GM19240 (cell line): Measurements from ENCODE around the gene ITPK1.

Source experiments
- DNase-seq: peaks from one replicate; pipeline ENCODE4 v3.0.0; 2011; ENCODE audit warnings: low spot score; ENCODE audit not compliant: insufficient read length

The ITPK1 gene

DNA sequence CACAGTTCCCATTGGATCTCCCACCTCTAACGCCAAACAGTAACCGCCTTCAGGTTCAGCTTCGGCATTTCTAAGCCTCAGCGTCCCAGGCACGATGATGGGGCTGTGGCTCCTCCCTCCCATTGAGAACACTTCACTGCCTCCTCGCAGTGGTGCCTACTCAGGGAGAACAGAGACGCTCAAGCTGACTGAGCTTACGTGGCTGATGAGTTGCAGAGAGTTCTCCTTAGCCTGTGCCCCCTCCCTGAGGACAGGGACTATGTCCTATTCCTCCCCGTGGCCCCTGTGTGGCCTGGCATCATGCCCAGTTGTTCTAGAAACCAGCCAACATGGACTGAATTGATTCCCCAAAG is 87.0 kb downstream of the ITPK1 start:
- no peak for DNase-seq

- DNase-seq = no peak
Observed at GRCh38 chr14:93027810-93028723, 87.7 kb downstream of the ITPK1 start.

GRCh38 chr14:93026339-93026738 is 89.4 kb downstream of the ITPK1 start:
- DNase-seq = no peak

DNA sequence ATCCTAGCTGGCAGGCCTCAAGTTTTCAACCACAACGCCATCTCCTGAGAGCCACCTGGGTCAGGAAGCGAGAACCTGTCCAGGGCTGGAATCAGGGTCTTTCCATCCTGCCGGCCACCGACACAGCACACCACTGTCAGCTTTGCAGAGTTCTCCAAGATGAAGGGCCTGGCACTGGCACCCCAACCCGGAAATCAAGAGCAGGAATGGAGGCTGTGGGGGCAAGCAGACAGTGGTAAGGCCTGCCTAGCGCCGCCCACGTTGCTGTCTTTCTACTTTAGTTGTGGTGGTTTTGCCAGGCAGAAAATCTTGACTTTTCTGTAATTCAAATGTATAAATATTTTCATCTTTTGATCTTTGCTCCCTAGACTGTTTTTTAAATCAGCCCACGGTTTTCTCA is 90.7 kb downstream of the ITPK1 start:
- no peak for DNase-seq

GRCh38 chr14:93024493-93024892 is 91.2 kb downstream of the ITPK1 start:
- no peak for DNase-seq

- DNase-seq = no peak
Observed at GRCh38 chr14:93023802-93024434, 91.8 kb downstream of the ITPK1 start.

- no peak for DNase-seq
Observed at GRCh38 chr14:93023039-93023438, 92.7 kb downstream of the ITPK1 start.

DNA sequence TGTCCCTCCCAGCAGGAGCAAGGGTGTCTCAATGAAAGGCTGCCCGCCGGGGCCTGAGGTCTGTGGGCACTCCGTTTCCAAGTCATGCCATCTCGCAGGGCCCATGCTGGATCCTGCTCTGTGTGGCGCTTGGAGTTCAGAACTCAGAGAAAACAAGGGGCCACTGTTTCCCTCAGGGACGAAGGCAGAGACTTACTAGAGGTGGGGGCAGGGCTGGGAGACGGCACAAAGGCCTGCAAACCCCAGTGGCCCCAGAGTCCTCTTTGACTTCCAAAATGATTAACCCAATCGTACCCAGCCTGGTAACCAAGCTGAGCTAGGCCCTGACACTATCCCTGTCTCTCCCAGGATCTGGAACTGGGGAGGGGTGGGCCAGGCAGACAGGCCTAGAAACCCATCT is 95.8 kb downstream of the ITPK1 start:
- no peak for DNase-seq

DNA sequence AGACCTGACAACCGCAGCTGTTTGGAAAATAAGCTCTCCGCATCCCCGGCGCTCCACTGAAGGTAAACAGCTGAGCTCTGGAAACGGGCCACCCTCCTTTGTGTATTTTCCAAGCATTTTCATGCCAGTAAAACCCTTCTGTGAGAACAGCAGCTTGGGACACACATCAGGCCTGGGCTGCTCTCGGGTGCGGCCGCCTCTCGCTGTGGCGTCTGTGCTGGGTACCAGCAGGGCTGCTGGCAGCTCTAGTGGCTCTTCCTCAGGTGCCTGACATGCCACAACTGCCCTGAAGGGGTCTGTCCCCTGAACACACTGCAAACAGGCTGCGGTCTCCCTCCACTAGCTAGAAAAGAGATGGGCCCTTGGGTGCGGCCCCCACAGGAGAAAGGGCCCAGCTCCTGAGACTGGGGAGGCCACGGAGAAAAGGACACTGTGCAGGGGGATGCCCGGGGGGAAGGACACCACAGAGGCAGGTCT is 96.3 kb downstream of the ITPK1 start:
- DNase-seq = no peak

- DNase-seq = no peak
Observed at GRCh38 chr14:93018366-93018765, 97.4 kb downstream of the ITPK1 start.

DNA sequence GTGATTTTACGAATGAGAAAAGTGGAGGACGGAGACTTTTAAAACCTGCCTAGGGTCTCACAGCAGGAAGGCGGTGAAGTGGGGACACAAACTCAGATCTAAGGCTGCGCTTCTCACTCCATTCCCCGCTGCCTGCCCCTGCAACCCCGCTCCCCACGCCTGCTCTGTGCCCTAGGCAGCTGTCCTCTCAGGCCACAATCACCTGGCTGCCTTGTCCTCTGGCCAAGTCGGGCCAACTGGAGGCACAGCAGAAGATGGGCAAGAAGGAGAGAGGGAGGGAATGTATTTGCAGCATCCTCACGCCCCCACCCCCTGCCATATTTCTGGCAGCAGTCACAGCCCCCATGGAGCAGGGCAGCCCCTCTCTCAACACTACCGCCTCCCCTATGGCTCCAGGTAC is 97.8 kb downstream of the ITPK1 start:
- DNase-seq = no peak

GRCh38 chr14:93017301-93017797 is 98.4 kb downstream of the ITPK1 start:
- no peak for DNase-seq

DNA sequence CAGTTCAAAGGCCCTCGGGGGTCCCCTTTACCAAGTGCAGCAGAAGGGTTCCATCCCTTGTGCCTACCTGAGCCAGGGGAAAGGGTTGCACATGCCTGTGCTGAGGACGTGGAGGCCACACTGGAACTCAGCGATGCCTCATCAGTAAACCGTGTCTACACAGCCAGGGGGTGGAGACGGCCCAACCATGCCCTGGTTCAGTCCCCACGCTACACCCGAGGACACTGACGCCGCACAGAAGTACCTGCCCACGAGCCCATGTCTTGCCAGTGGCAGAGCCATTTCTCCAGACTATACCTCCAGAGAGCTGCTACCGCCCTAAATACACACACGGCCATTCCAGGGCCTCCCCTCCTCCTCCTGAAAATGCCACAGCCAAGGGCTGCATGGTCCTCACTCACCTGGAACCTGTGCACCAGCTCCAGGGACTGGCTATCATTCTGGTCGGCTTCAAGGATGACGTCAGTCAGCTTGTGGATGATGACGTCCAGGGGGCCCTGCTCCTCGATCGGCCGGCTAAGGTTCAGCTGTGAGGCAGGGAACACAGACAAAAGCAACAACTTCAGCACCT is 99.4 kb downstream of the ITPK1 start:
- no peak for DNase-seq

DNA sequence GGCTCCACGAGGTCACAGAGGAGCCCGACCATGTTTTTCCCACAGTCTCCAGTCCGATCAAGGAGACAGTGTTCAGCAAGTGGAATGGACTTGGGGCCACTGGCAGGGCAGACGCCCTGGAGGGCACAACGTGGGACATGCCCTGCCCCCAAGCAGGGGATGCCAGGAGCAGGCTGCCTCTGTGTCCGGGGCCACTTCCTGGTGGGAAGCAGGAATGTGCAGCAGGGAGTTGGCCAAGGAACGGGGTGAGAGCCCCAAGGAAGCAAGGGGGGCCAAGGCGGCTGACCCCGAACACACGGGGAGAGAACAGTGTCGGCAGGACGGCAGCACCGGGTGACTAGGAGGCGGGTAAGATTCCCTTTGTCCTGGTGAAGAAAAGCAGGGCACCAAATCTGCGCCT is 100.2 kb downstream of the ITPK1 start:
- DNase-seq = no peak

- DNase-seq = no peak
Observed at GRCh38 chr14:93015064-93015463, 100.7 kb downstream of the ITPK1 start.

GRCh38 chr14:93014058-93015023 is 101.4 kb downstream of the ITPK1 start:
- DNase-seq = no peak

DNA sequence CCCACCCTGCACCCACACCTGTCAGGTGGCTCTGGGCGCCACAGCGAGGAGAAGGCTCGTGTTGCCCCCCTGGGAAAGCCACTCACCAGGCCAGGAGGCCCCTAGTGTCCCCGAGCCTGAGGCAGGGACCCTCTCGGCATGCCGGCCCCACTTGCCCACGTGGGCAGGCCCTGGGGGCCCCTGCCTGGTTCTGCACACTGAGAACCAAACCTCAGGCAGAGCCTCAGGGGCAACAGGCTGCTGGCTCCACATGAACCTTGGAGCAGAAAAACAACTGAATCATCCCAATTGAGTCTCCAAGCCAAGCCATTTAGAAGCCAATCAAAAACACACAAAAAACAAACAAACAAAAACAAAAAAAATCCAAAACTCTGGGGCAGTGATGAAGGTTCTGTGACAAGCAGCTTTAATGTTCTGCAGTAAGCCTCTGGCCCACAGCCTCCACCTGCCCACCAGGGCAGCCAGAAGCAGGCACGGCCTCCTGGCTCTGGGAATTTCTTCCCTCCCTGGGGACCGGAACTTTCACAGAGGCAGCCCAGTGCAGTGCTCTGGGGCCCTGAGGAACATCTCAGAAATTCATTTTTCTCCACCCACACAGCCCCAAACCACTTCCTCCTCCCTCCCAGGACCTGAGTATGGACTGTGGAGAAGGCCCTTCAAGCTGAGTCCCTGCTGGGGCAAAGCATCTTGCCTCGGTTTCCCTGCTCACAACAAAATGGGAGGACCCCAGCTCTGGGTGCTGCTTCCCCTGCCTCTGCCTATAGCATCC is 102.6 kb downstream of the ITPK1 start:
- DNase-seq = no peak

GRCh38 chr14:93012506-93012905 is 103.2 kb downstream of the ITPK1 start:
- DNase-seq = no peak

DNA sequence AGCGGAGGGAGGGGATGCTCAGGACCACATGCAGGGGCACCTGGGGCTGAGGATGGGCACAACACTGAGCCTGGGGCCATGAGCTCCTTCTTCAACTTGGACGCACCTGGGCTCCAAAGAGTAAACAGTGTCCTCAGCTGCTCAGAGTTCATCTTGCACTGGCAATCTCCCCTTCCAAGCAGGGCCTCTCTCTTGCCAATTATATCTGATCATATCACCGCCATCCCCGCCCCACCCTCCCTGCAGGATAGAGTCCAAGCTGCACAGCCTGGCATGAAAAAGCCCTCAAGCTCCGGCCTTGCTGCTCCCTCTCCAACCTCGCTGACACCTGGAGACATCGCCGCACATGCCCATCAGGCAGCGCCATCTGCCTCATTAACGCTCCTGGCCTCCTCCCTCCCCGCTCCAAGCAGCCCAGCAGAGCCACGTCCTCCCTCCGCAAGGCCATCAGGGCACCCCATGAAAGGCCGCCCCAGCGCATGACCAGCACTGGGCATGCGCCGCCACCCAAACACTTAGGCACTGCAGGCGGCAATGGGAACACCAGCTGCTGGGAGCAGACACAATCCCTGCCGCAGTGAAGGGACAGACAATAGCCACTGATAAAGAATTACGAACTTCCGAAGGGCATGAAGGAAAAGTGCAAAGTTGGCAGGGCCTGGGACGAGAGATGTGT is 103.9 kb downstream of the ITPK1 start:
- DNase-seq = no peak

- no peak for DNase-seq
Observed at GRCh38 chr14:93011141-93011529, 104.6 kb downstream of the ITPK1 start.
